Mesendoderm (in vitro differentiated cells): ENCODE results near the gene BCDIN3D.

Source experiments
- DNase-seq: peaks from one replicate; pipeline ENCODE4 v3.0.0; 2013
- H2AK5ac ChIP-seq: 2 replicates; pipeline ENCODE4 v1.6.1; 2013; ENCODE audit warnings: low read length, inconsistent platforms
- H2BK120ac ChIP-seq: 2 replicates; pipeline ENCODE4 v1.6.1; 2013; ENCODE audit warnings: low read depth, mild to moderate bottlenecking, low read length, moderate library complexity, mixed read lengths
- H2BK15ac ChIP-seq: replicated peaks from 2 replicates; pipeline ENCODE4 v1.6.1; 2013; ENCODE audit warnings: low read depth, mild to moderate bottlenecking, moderate library complexity
- H2BK5ac ChIP-seq: 2 replicates; pipeline ENCODE4 v1.6.1; 2013; ENCODE audit warnings: low read length, inconsistent platforms
- H3K18ac ChIP-seq: 2 replicates; pipeline ENCODE4 v1.6.1; 2013; ENCODE audit warnings: mild to moderate bottlenecking, low read length, mixed read lengths
- H3K23ac ChIP-seq: one replicate; pipeline ENCODE4 v1.6.1; 2013; ENCODE audit warnings: low read length
- H3K27ac ChIP-seq: 2 replicates; pipeline ENCODE4 v1.5.1; 2013; ENCODE audit warnings: low read depth, mild to moderate bottlenecking, inconsistent platforms, low read length, moderate library complexity
- H3K27me3 ChIP-seq: 2 replicates; pipeline ENCODE4 v1.6.1; 2013; ENCODE audit warnings: low read length, control low read depth, mild to moderate bottlenecking, inconsistent platforms; ENCODE audit not compliant: insufficient read depth, poor library complexity
- H3K36me3 ChIP-seq: 2 replicates; pipeline ENCODE4 v1.6.1; 2013; ENCODE audit warnings: low read length, inconsistent platforms; ENCODE audit not compliant: control insufficient read depth, insufficient read depth
- H3K4ac ChIP-seq: one replicate; pipeline ENCODE4 v1.6.1; 2013; ENCODE audit warnings: low read depth, mild to moderate bottlenecking, low read length, moderate library complexity
- H3K4me1 ChIP-seq: 2 replicates; pipeline ENCODE4 v1.6.1; 2013; ENCODE audit warnings: low read depth, low read length, inconsistent platforms; ENCODE audit not compliant: control insufficient read depth
- H3K4me2 ChIP-seq: 2 replicates; pipeline ENCODE4 v1.6.1; 2013; ENCODE audit warnings: low read length
- H3K4me3 ChIP-seq: 2 replicates; pipeline ENCODE4 v1.5.1; 2013; ENCODE audit warnings: mild to moderate bottlenecking, low read length
- H3K56ac ChIP-seq: one replicate; pipeline ENCODE4 v1.6.1; 2013; ENCODE audit warnings: low read length
- H3K79me1 ChIP-seq: 2 replicates; pipeline ENCODE4 v1.6.1; 2013; ENCODE audit warnings: low read length, inconsistent platforms
- H3K79me2 ChIP-seq: 2 replicates; pipeline ENCODE4 v1.6.1; 2013; ENCODE audit warnings: mild to moderate bottlenecking, low read length; ENCODE audit not compliant: control insufficient read depth, insufficient read depth
- H3K9ac ChIP-seq: 2 replicates; pipeline ENCODE4 v1.6.1; 2013; ENCODE audit warnings: low read length, inconsistent platforms
- H4K5ac ChIP-seq: one replicate; pipeline ENCODE4 v1.6.1; 2013; ENCODE audit warnings: low read length
- H4K8ac ChIP-seq: one replicate; pipeline ENCODE4 v1.6.1; 2013; ENCODE audit warnings: low read depth, mild to moderate bottlenecking, control low read depth, low read length, moderate library complexity
- WGBS: extraction: QIAGEN DNeasy Blood & Tissue Kit; methylation state at CpG from one replicate; pipeline ENCODE4 v1.1.7; 2013; ENCODE audit warnings: low lambda C conversion rate, missing lambda C conversion rate; ENCODE audit not compliant: insufficient coverage; ENCODE audit errors: extremely low coverage; 5-methylcytosine and 5-hydroxymethylcytosine counted together

Gene BCDIN3D

GRCh38 chr12:49794811-49795653 lies 47.9 kb downstream of the BCDIN3D start:
- Histone ChIP-seq H4K8ac (no peak overlapping the region), H3K56ac (no peak overlapping the region), H3K4me3 (no peak overlapping the region), H3K36me3 (no peaks in the 10 kb centered on the region), H2AK5ac (no peak overlapping the region), H3K79me1 (no peaks in the 10 kb centered on the region), H3K4me1 (no peaks in the 10 kb centered on the region), H3K27me3 (no peaks in the 10 kb centered on the region), H3K18ac (no peak overlapping the region), H3K27ac (no peak overlapping the region), H2BK15ac (no peak overlapping the region), H3K4me2 (no peak overlapping the region), H2BK5ac (no peak overlapping the region), H3K9ac (no peak overlapping the region), H2BK120ac (no peak overlapping the region), H3K23ac (no peak overlapping the region), H3K79me2 (no peaks in the 10 kb centered on the region), H4K5ac (no peak overlapping the region), H3K4ac (no peak overlapping the region)
- no peak for DNase-seq
- no CpG with 5 or more reads among the region's 32 CpGs for WGBS

- H3K79me1 ChIP-seq: no peaks in the 10 kb centered on the region
- no peak overlapping the region for H3K4me2 ChIP-seq
- no peak overlapping the region for H2BK5ac ChIP-seq
- DNase-seq: no peak
- no peak overlapping the region for H3K56ac ChIP-seq
- H3K4me3 ChIP-seq: no peak overlapping the region
- no peak overlapping the region for H3K4ac ChIP-seq
- no peak overlapping the region for H4K5ac ChIP-seq
- no peak overlapping the region for H3K23ac ChIP-seq
- no peaks in the 10 kb centered on the region for H3K4me1 ChIP-seq
- H3K79me2 ChIP-seq: no peaks in the 10 kb centered on the region
- no peak overlapping the region for H3K27ac ChIP-seq
- no peak overlapping the region for H2AK5ac ChIP-seq
- WGBS: no CpG with 5 or more reads among the region's 5 CpGs
- no peak overlapping the region for H4K8ac ChIP-seq
- no peaks in the 10 kb centered on the region for H3K27me3 ChIP-seq
- H3K9ac ChIP-seq: no peak overlapping the region
- H3K36me3 ChIP-seq: no peaks in the 10 kb centered on the region
- H2BK15ac ChIP-seq: no peak overlapping the region
- H3K18ac ChIP-seq: no peak overlapping the region
- no peak overlapping the region for H2BK120ac ChIP-seq
These were observed 48.9 kb downstream of the BCDIN3D start for GRCh38 chr12:49794021-49794420.

GRCh38 chr12:49793620-49794019 lies 49.3 kb downstream of the BCDIN3D start:
- no peak for DNase-seq
- H3K9ac ChIP-seq: no peak overlapping the region
- H3K4me2 ChIP-seq: no peak overlapping the region
- H3K27ac ChIP-seq: no peak overlapping the region
- H3K79me2 ChIP-seq: no peaks in the 10 kb centered on the region
- H3K4me1 ChIP-seq: no peaks in the 10 kb centered on the region
- no peak overlapping the region for H2BK15ac ChIP-seq
- no peak overlapping the region for H2AK5ac ChIP-seq
- H4K5ac ChIP-seq: no peak overlapping the region
- H2BK120ac ChIP-seq: no peak overlapping the region
- no peak overlapping the region for H2BK5ac ChIP-seq
- no peaks in the 10 kb centered on the region for H3K36me3 ChIP-seq
- H3K23ac ChIP-seq: no peak overlapping the region
- H3K4ac ChIP-seq: no peak overlapping the region
- no CpG with 5 or more reads among the region's 9 CpGs for WGBS
- no peak overlapping the region for H3K4me3 ChIP-seq
- no peaks in the 10 kb centered on the region for H3K79me1 ChIP-seq
- no peak overlapping the region for H3K18ac ChIP-seq
- no peak overlapping the region for H4K8ac ChIP-seq
- no peaks in the 10 kb centered on the region for H3K27me3 ChIP-seq
- H3K56ac ChIP-seq: no peak overlapping the region

GRCh38 chr12:49792976-49793580 lies 49.8 kb downstream of the BCDIN3D start:
- Histone ChIP-seq H3K4me1 (no peaks in the 10 kb centered on the region), H4K8ac (no peak overlapping the region), H3K27me3 (no peaks in the 10 kb centered on the region), H2BK120ac (no peak overlapping the region), H3K27ac (no peak overlapping the region), H3K79me2 (no peaks in the 10 kb centered on the region), H2AK5ac (no peak overlapping the region), H3K23ac (no peak overlapping the region), H2BK15ac (no peak overlapping the region), H3K4me2 (no peak overlapping the region), H2BK5ac (no peak overlapping the region), H3K56ac (no peak overlapping the region), H3K36me3 (no peaks in the 10 kb centered on the region), H3K79me1 (no peaks in the 10 kb centered on the region), H3K9ac (no peak overlapping the region), H4K5ac (no peak overlapping the region), H3K4me3 (no peak overlapping the region), H3K4ac (no peak overlapping the region), H3K18ac (no peak overlapping the region)
- no CpG with 5 or more reads among the region's 11 CpGs for WGBS
- no peak for DNase-seq

GRCh38 chr12:49792181-49792970 lies 50.5 kb downstream of the BCDIN3D start:
- Histone ChIP-seq H3K27ac (no peak overlapping the region), H3K9ac (no peak overlapping the region), H3K4me3 (no peak overlapping the region), H4K8ac (no peak overlapping the region), H3K36me3 (no peaks in the 10 kb centered on the region), H3K79me1 (no peaks in the 10 kb centered on the region), H3K4ac (no peak overlapping the region), H2BK5ac (no peak overlapping the region), H2AK5ac (no peak overlapping the region), H2BK120ac (no peak overlapping the region), H2BK15ac (no peak overlapping the region), H3K56ac (no peak overlapping the region), H3K18ac (no peak overlapping the region), H3K27me3 (no peaks in the 10 kb centered on the region), H3K4me1 (no peaks in the 10 kb centered on the region), H3K23ac (no peak overlapping the region), H3K4me2 (no peak overlapping the region), H4K5ac (no peak overlapping the region), H3K79me2 (no peaks in the 10 kb centered on the region)
- no CpG with 5 or more reads among the region's 20 CpGs for WGBS
- no peak for DNase-seq
